ENCODE results near the gene CCRL2. TPM values are rescaled to one million over a fixed set of nuclear protein-coding genes. Genes with fewer than 3 reads are reported as not detected.

Gene CCRL2
- total and polyA plus RNA-seq, 2 of the 8 experiments (the other 6 are each of a cell fraction or from before 2014, with no cell fraction given): not detected

DNA sequence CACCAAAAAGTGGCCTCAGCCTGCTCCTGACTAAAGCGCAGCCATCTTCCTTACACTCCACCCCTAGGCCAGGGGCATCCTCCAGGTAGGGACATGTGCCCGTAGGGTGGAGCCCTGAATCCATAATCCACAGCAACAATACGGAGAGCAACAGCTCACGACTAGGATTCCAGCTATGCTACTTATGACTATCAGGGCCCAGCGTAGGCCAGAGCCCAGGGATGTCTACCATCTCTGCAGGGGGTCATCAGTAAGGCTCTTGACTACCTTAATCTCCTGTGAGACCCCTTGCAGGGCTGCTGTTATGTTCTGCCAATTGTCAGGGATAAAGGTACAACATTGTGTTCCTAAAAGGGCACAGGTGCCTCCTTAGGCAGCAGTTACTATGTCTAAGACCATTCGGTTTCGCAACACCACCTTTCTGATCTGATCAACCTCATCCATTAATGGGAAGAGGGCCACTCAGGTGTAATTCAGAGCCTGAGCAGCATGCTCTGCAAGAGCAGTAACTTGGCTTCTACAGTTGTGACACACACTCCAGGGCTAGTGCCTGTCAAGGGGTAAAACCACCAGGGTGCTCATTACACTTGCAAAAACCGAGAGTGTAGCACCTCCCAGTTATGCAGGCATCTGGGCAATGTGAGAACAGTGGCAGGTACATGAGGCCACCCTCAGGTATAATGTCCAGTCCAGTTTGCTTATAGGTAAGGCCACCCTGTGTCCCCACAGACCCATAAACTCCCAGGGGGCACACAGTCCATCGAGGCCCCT lies 11.0 kb downstream of the CCRL2 start:
- Histone ChIP-seq H2BK12ac (ENCODE audit: low read depth, low read length) (peak overlapping the region; percentile 81; the same call in 1 of the 2 replicates), H3K4ac (replicated peaks; ENCODE audit: insufficient read length, low read depth, low read length) (no peak overlapping the region), H2BK15ac (ENCODE audit: low read length) (no peak overlapping the region), H4K20me1 (replicated peaks in 1 of 2; ENCODE audit: control insufficient read depth in 1 of 2, insufficient read depth in 2 of 2, low read length in 2 of 2) (no peaks in the 10 kb centered on the region), H3K23ac (ENCODE audit: insufficient read length) (no peak overlapping the region), H2BK20ac (ENCODE audit: low read length) (no peak overlapping the region), H3K23me2 (ENCODE audit: low read depth, low read length) (no peaks in the 10 kb centered on the region), H3K79me2 (ENCODE audit: control insufficient read depth in 1 of 2, insufficient read depth in 2 of 2, low read length in 2 of 2) (no peaks in the 10 kb centered on the region), H3K79me1 (ENCODE audit: low read depth, low read length) (no peaks in the 10 kb centered on the region), H4K5ac (ENCODE audit: insufficient read length, low read depth, low read length) (no peak overlapping the region), H3K36me3 (ENCODE audit: control insufficient read depth in 2 of 4, insufficient read depth in 4 of 4, low read length in 3 of 4) (no peaks in the 10 kb centered on the region), H3K27me3 (replicated peaks in 1 of 4; ENCODE audit: control insufficient read depth in 3 of 4, extremely low read depth in 1 of 4, insufficient read depth in 3 of 4, low read length in 3 of 4) (no peaks in the 10 kb centered on the region), H3K18ac (ENCODE audit: extremely low read depth, low read length) (no peak overlapping the region), H3K56ac (replicated peaks; ENCODE audit: insufficient read length, low read depth, low read length) (no peak overlapping the region), H3K27ac (ENCODE audit: low read depth, low read length) (no peak overlapping the region), H3K9me3 (ENCODE audit: insufficient read depth in 2 of 2, low read depth in 1 of 2, low read length in 1 of 2) (no peaks in the 10 kb centered on the region), H2AFZ (ENCODE audit: low read length) (no peak overlapping the region), H2BK120ac (replicated peaks; ENCODE audit: low read depth, low read length) (no peak overlapping the region), H3K9ac (replicated peaks in 1 of 4; ENCODE audit: extremely low read depth in 1 of 4, low read depth in 3 of 4, low read length in 3 of 4) (no peak overlapping the region), H3K14ac (ENCODE audit: insufficient read length) (no peak overlapping the region), H2BK5ac (ENCODE audit: low read depth, low read length) (no peak overlapping the region; the same call in 1 of the 2 replicates), H4K8ac (ENCODE audit: extremely low read depth, insufficient read depth, low read length) (no peak overlapping the region), H3K4me2 (ENCODE audit: insufficient read depth in 1 of 2, low read depth in 2 of 2, low read length in 2 of 2) (no peak overlapping the region), H2AK5ac (ENCODE audit: low read depth, low read length) (no peak overlapping the region), H3K4me3 (ENCODE audit: extremely low read depth in 1 of 4, insufficient read depth in 2 of 4, low read depth in 3 of 4, low read length in 4 of 4) (no peak overlapping the region), H4K91ac (replicated peaks; ENCODE audit: insufficient read length, low read length) (no peak overlapping the region), H3K4me1 (replicated peaks in 1 of 4; ENCODE audit: control insufficient read depth in 3 of 4, insufficient read depth in 4 of 4, low read length in 3 of 4) (peaks cover 0 to 6% (median 5%) of the 10 kb centered on the region in 4 experiments; a peak in 4 of 7 replicates)
- FAIRE-seq (no peak), DNase-seq (ENCODE audit: low read depth in 1 of 2, low spot score in 2 of 2) (no peak)
- ChIA-PET POLR2A (ENCODE audit: partially characterized antibody) (no interaction called here), CTCF (ENCODE audit: partially characterized antibody) (interaction anchor here (2.1 kb wide), 1 partner anchor 203 kb away, joined by 4 read pairs; no protein-coding TSS in a partner anchor)
- TF ChIP-seq MAX (IDR thresholded peaks at IDR 0.05) (peak; percentile 37; the same call in 1 of the 2 replicates), HDAC6 (IDR thresholded peaks at IDR 0.05; ENCODE audit: low read depth, low read length) (no peak), TEAD4 (IDR thresholded peaks at IDR 0.05; ENCODE audit: low read depth, low read length) (peak; percentile 60; the same call in 1 of the 2 replicates), CEBPB (IDR thresholded peaks at IDR 0.05; ENCODE audit: low read depth, low read length) (no peak; the same call in 1 of the 2 replicates)
- 88% methylated on average over 9 of the region's 9 CpGs; no CpG with 5 or more reads in 1 of the 2 experiments for WGBS, 2 experiments (ENCODE audit: extremely low coverage in 1 of 2, insufficient coverage in 1 of 2, insufficient read length in 1 of 2, insufficient replicate concordance in 2 of 2, low coverage in 1 of 2, low lambda C conversion rate in 2 of 2, missing lambda C conversion rate in 1 of 2)

All from H1 (cell line).